Occipital lobe (tissue), 2 donors: Measurements from ENCODE around the gene CDK5R2. TPM values are rescaled to one million over a fixed set of nuclear protein-coding genes. Genes with fewer than 3 reads are reported as not detected.
A peak's percentile ranks its signal among the peaks of the same experiment; 100 is the strongest.
"Not testable (repeated sequence)": the region's sequence is repeated elsewhere in the genome, so short reads cannot be mapped to it uniquely, and the experiment has no call there.

ENCODE experiments used
- DNase-seq: peaks from one replicate; lab custom pipeline; 2025; lab: John Stamatoyannopoulos, UW
- total RNA-seq: library from RNA; depleted of rRNA; stranded (reverse); fragments of >200 nt; gene quantifications from one replicate; pipeline ENCODE4 v1.2.3, GENCODE V29; 2014

Gene CDK5R2
- total RNA-seq = 6.2 TPM

DNA sequence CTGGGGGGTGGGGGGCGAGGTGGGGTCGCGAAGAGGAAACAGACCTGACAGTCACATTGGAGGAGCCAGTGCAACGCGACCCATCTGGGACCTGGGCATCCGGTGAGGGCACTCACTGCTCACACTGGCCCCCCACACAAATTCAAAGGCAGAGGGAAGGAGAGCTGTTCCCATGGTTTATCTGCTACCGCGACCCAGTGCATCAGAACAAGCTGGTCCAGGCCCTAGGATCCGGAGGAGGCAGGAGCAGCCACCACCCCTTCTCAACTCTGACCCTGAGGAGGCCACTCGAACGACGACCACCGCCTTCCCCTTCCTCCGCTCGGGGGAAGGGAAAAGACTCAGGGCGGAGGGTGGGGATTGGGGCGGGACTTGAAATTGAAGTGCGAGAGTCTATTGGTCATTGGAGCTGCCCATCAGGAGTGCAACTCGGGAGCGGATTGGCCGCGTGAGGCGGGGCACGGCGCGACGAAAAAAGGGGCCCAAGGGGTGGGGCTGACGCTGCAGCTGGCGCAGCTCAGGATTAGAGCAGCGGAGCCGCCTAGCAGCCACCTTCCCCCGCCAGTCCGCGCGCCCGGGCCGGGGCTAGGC lies at the start of gene CDK5R2:
Gene CDK5R2, plus strand, starts transcription at position 526 of the 591 bp plus-strand sequence. CDS start 155 bp downstream, outside the sequence.
- DNase-seq = peak; percentile 86

DNA sequence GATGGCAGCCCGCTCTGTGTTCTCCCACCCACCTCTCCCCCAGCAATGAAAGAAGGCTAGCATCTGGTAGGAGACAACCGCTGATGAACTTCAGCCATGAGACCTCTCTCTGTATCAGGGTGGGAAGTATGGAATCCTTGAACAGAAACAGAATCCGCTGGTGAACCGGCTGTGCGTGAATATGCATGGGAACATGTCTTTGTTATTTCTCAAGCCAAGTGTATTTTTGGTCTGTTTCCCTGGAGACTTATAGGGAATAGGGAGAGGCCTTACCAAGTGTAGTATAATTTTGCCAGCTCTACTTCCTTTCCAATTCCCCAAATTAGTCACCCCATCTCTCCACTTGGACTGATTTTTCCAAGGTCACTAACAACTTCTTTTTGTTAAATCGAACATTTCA lies 48.7 kb upstream of the CDK5R2 start:
- DNase-seq = no peak

DNA sequence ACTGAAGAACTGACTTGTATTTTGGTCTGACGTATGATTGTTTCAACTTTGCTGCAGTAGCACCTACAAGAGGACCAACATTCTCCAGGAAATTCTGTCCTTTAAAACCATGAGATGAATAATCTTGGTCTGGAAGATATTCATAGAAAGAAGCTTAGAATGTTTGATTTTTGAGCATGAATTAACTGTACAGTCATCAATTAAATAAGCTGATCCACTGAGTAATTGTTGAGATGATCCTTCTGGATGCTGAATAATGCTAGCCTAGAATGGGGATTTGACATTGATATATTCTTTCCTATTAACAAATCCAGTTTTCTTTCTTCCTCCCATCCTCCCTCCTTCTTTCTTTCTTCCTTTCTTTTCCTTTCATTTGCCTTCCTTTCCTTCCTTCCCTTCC lies 39.0 kb upstream of the CDK5R2 start:
- no peak for DNase-seq

- no peak for DNase-seq
Observed at GRCh38 chr2:218924757-218925156, 34.7 kb upstream of the CDK5R2 start.

DNA sequence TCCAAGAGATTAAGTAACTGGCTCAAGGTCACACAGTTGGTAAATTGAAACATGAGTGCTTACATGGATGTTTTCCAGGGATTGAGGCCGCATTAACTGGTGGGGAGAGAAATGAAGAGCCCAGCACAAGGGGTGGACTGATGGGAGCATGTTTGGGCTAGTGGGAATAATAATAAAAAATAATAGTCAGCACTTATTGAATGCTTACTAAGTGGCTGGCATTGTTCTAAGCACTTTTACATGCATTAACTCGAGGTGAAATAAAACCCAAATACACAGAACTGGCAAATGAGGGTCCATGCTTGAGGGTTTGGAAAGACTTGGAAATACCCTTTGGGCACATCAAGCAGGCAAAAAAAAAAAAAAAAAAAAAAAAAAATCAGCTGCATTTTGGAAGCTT lies 34.0 kb upstream of the CDK5R2 start:
- DNase-seq = no peak

DNA sequence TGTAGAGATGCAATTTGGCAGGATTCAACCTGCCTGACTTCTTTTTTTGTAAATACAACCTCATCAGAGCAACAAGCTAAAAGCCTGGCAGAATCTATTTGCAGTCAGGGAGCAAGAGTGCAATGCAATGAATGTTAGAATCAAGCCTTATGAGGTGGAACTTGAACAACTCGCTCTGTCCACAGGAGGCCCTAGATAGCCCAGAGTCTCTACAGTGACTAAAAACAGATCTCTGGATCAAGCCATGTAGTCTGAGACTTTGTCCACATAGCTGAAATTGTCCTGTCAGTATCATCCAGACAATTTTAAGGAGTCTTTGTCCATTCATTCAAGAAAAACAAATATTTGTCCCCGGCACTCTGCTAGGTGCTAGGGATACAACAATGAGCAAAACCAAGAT lies 32.0 kb upstream of the CDK5R2 start:
- no peak for DNase-seq

GRCh38 chr2:218927876-218928275 lies 31.6 kb upstream of the CDK5R2 start:
- no peak for DNase-seq

GRCh38 chr2:218930488-218930887 lies 29.0 kb upstream of the CDK5R2 start:
- DNase-seq = not testable (repeated sequence)

DNA sequence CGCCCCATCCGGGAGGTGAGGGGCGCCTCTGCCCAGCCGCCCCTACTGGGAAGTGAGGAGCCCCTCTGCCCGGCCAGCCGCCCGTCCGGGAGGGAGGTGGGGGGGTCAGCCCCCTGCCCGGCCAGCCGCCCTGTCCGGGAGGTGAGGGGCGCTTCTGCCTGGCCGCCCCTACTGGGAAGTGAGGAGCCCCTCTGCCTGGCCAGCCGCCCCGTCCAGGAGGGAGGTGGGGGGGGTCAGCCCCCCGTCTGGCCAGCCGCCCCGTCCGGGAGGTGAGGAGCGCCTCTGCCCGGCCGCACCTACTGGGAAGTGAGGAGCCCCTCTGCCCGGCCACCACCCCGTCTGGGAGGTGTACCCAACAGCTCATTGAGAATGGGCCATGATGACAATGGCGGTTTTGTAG lies 27.7 kb upstream of the CDK5R2 start:
- DNase-seq = not testable (repeated sequence)

DNA sequence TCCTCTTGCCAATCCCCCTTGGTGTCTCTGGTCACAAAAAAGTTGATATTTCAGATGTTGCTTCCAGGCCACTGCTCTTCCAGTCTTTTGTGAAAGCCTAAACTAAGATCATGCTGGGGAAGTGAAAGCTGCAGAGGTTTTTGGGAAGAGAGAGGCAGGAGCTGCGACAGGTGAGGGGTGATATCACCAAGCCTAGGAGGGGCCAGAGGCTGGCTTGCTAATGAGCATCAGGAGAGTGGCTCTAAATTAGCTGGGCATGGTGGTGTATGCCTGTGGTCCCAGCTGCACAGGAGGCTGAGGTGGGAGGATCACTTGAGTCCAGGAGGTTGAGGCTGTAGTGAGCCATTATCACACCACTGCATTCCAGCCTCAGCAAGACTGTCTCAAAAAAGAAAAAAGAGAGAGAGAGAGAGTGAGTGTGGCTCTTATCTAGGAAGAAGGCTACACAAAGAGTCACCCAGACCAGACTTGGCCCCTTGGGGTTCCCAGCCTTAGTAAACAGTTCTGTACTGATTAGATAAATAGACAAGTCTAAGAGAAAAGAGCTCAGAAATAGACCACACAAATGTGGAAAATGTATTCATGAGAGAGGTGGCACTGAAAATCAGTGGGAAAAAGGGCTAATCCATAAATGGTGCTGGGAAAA lies 14.6 kb upstream of the CDK5R2 start:
- DNase-seq = no peak

DNA sequence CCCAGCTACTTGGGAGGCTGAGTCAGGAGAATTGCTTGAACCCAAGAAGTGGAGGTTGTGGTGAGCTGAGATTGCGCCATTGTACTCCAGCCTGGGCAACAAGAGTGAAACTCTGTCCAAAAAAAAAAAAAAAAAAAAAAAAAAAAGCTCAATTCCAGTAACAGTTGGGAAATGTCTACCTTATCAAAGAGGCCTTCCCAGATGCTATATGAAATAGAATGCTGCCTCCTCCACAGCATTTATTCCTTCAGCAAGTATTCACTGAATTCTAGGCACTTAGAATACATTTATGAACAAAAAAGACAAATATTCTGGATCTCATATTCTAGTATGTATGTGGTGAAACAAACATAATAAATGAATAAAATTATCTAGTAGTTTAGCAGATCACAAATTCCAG lies 12.8 kb upstream of the CDK5R2 start:
- DNase-seq = no peak

DNA sequence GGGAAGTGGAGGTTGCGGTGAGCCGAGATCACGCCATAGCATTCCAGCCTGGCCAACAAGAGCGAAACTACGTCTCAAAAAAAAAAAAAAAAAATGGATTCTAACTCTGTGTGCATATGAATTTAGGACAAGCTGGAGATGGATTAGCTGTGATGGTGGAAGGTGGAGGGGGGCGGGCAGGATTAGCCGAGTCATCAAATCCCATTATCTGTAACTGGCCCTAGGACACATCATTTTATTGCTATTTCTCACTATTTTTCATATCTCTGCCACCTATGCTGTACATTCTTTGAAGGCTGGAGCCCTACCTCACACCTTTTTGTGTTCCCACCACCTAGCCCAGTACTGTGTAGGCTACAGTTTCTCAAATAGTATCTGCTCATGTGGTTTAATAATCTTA lies 7.3 kb upstream of the CDK5R2 start:
- DNase-seq = no peak

GRCh38 chr2:218953366-218953954 lies 6.0 kb upstream of the CDK5R2 start:
- DNase-seq = no peak

GRCh38 chr2:218954541-218955300 lies 4.7 kb upstream of the CDK5R2 start:
- peak; percentile 67 for DNase-seq

DNA sequence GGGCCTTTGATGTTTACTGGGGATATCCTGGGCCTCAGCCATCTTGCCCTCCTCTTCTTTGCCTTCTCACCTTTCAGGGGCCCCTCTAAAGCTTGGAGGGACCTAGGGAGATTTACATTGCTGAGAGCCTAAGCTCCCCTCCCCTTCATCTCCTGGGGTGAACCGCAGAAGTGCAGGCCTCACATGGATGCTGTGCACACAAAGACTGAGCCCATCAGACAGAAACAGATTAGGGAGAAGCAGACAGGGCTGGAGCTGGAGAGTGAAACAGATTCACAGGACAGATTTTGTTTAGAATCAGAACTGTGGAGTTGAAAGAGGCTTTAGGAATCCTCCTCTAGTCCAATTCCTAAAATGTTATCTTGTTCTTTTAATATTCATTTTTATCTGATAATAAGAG lies 3.4 kb upstream of the CDK5R2 start:
- DNase-seq = no peak

GRCh38 chr2:218957671-218958070 lies 1.8 kb upstream of the CDK5R2 start:
- DNase-seq = no peak

DNA sequence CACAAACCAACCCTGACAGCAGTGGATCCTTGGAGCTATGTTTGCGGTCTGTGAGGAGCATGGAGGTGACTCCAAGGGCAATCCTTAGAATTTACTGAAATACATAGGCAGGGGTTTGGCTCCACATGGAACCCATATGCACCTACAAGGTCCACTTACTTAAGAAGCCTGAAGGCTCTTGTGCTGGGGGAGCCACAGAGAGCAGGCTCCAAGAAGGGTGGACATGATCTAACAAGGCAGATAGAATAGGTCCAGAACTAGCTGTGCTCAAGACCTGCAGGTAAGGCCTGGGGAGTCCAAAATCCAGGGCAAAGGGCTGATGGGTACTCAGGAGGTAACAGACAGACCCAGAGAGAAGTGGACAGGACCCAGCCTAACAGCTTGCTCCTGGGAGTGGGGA lies 1.2 kb upstream of the CDK5R2 start:
- no peak for DNase-seq

DNA sequence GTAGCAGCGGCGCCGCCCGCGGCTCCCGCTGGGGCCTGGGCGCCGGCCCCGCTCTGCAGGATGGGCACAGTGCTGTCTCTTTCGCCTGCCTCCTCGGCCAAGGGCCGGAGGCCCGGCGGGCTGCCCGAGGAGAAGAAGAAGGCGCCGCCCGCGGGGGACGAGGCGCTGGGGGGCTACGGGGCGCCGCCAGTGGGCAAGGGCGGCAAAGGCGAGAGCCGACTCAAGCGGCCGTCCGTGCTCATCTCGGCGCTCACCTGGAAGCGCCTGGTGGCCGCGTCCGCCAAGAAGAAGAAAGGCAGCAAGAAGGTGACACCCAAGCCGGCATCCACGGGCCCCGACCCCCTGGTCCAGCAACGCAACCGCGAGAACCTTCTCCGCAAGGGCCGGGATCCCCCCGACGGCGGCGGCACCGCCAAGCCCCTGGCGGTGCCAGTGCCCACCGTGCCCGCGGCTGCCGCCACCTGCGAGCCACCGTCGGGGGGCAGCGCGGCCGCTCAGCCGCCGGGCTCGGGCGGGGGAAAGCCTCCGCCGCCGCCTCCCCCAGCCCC lies 369 bp downstream of the CDK5R2 start:
- DNase-seq = no peak

DNA sequence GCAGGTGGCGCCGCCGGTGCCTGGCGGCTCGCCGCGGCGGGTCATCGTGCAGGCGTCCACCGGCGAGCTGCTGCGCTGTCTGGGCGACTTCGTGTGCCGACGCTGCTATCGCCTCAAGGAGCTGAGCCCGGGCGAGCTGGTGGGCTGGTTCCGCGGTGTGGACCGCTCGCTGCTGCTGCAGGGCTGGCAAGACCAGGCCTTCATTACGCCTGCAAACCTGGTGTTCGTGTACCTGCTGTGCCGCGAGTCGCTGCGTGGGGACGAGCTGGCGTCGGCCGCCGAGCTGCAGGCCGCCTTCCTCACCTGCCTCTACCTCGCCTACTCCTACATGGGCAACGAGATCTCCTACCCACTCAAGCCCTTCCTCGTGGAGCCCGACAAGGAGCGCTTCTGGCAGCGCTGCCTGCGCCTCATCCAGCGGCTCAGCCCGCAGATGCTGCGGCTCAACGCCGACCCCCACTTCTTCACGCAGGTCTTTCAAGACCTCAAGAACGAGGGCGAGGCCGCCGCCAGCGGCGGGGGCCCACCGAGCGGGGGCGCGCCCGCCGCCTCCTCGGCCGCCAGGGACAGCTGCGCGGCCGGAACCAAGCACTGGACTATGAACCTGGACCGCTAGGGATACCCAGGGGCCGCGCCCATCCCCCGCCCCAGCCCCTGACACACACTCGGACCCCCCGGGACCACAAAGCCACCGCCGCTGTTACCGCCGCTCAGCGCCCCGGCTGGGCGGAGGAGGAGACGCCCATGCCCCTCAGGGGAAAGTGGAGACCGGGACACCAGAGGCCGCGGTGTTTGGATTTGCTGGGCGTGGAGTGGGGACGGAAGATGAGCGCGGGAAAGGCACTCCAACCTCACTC lies 1.1 kb downstream of the CDK5R2 start:
- no peak for DNase-seq

GRCh38 chr2:218961229-218961628 lies 1.8 kb downstream of the CDK5R2 start:
- no peak for DNase-seq
